Upper lobe of left lung (tissue), 4 donors: ENCODE data around the gene FAM185A.
"Not testable (repeated sequence)": the region's sequence is repeated elsewhere in the genome, so short reads cannot be mapped to it uniquely, and the experiment has no call there.

Experiments
- EP300 ChIP-seq, 4 donors: sonication (generic); formaldehyde crosslinking; IDR thresholded peaks; one replicate each; pipeline ENCODE4 v1.5.1; 2017; ENCODE audit warnings: antibody characterized with exemption in 4 of 4, control low read depth in 2 of 4
- POLR2A ChIP-seq, 4 donors: fragments of 450-650 bp; IDR thresholded peaks; one replicate each; pipeline ENCODE4 v1.5.1; 2016 to 2017; ENCODE audit warnings: antibody characterized with exemption in 4 of 4, mild to moderate bottlenecking in 2 of 4
- POLR2AphosphoS5 ChIP-seq, 2 donors: sonication (generic); formaldehyde crosslinking; IDR thresholded peaks; one replicate each; pipeline ENCODE4 v1.5.1; 2017; ENCODE audit warnings: antibody characterized with exemption in 2 of 2
- TF ChIP-seq, protein P1 (sequence below), 6 experiments: fragments of 450-650 bp in 4 of 6; fragments of 200-600 bp in 2 of 6; sonication (generic) in 2 of 6; IDR thresholded peaks; one replicate each; pipeline ENCODE4 v1.5.1; 2016 to 2019; ENCODE audit warnings: antibody characterized with exemption in 6 of 6

- TF ChIP-seq, protein P1, sequence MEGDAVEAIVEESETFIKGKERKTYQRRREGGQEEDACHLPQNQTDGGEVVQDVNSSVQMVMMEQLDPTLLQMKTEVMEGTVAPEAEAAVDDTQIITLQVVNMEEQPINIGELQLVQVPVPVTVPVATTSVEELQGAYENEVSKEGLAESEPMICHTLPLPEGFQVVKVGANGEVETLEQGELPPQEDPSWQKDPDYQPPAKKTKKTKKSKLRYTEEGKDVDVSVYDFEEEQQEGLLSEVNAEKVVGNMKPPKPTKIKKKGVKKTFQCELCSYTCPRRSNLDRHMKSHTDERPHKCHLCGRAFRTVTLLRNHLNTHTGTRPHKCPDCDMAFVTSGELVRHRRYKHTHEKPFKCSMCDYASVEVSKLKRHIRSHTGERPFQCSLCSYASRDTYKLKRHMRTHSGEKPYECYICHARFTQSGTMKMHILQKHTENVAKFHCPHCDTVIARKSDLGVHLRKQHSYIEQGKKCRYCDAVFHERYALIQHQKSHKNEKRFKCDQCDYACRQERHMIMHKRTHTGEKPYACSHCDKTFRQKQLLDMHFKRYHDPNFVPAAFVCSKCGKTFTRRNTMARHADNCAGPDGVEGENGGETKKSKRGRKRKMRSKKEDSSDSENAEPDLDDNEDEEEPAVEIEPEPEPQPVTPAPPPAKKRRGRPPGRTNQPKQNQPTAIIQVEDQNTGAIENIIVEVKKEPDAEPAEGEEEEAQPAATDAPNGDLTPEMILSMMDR (IDR thresholded peaks at IDR 0.05) = not testable (repeated sequence)
- not testable (repeated sequence) for TF ChIP-seq POLR2A, EP300, POLR2AphosphoS5 (IDR thresholded peaks at IDR 0.05)
Observed at GRCh38 chr7:102729670-102730069, 19.1 kb upstream of the FAM185A start.
